A673 (cell line): ENCODE results near the gene VPS72. TPM values are rescaled to one million over a fixed set of nuclear protein-coding genes. Genes with fewer than 3 reads are reported as not detected.

Source experiments
- BruUV-seq: library from RNA; stranded (reverse); fragments of 400-500 nt; replicated peaks from 2 replicates; lab custom pipeline; 2021; lab: Mats Ljungman, UMichigan
- CTCF ChIA-PET: fragments of 300-600 bp; sonication (Branson Sonifier 250); formaldehyde crosslinking; loops from one replicate; lab custom pipeline; 2022; ENCODE audit warnings: antibody characterized with exemption; lab: Charles Lee
- POLR2A ChIA-PET: fragments of 300-600 bp; sonication (Branson Sonifier 250); formaldehyde crosslinking; loops from one replicate; lab custom pipeline; 2022; ENCODE audit warnings: antibody characterized with exemption; ENCODE audit not compliant: low non-redundant PET; lab: Charles Lee
- DNase-seq: peaks from one replicate; pipeline ENCODE4 v3.0.0-alpha.2; 2015; ENCODE audit warnings: low spot score
- H3K27ac ChIP-seq: fragments of 200-600 bp; sonication (generic); 2 replicates; pipeline ENCODE4 v1.5.1; 2016; ENCODE audit warnings: mixed run types, low read depth, mild to moderate bottlenecking, mixed read lengths, antibody characterized with exemption, low read length; ENCODE audit not compliant: poor library complexity, severe bottlenecking
- H3K27me3 ChIP-seq: fragments of 200-600 bp; sonication (generic); replicated peaks from 2 replicates; pipeline ENCODE4 v1.6.1; 2017; ENCODE audit warnings: mixed run types, low read depth, mild to moderate bottlenecking, mixed read lengths, antibody characterized with exemption, low read length; ENCODE audit not compliant: insufficient read depth, poor library complexity
- H3K36me3 ChIP-seq: fragments of 200-600 bp; sonication (generic); 2 replicates; pipeline ENCODE4 v1.6.1; 2016; ENCODE audit warnings: mixed run types, mild to moderate bottlenecking, mixed read lengths, antibody characterized with exemption, low read length; ENCODE audit not compliant: insufficient read depth, poor library complexity, severe bottlenecking
- H3K4me1 ChIP-seq: fragments of 200-600 bp; sonication (generic); 2 replicates; pipeline ENCODE4 v1.6.1; 2017; ENCODE audit warnings: mixed run types, mild to moderate bottlenecking, mixed read lengths, antibody characterized with exemption, low read length; ENCODE audit not compliant: insufficient read depth, poor library complexity, severe bottlenecking
- H3K4me3 ChIP-seq: fragments of 200-600 bp; sonication (generic); 2 replicates; pipeline ENCODE4 v1.5.1; 2016; ENCODE audit warnings: low read depth, mixed run types, mild to moderate bottlenecking, mixed read lengths, low read length; ENCODE audit not compliant: poor library complexity, severe bottlenecking
- H3K9me3 ChIP-seq: fragments of 200-600 bp; sonication (generic); 2 replicates; pipeline ENCODE4 v1.6.1; 2016; ENCODE audit warnings: mixed run types, low read depth, mild to moderate bottlenecking, mixed read lengths, antibody characterized with exemption, low read length; ENCODE audit not compliant: poor library complexity, severe bottlenecking
- CTCF ChIP-seq: fragments of 300-800, 200-600 bp; sonication (generic); conservative IDR thresholded peaks from 2 replicates; pipeline ENCODE4 v1.5.1; 2017; ENCODE audit warnings: low read depth, mild to moderate bottlenecking, antibody characterized with exemption, low read length, moderate library complexity, mixed read lengths
- EZH2 ChIP-seq: fragments of 200-600 bp; sonication (generic); IDR thresholded peaks from 2 replicates; pipeline ENCODE4 v1.6.1; 2017; ENCODE audit warnings: borderline replicate concordance, low read depth, mild to moderate bottlenecking, mixed read lengths, antibody characterized with exemption, low read length; ENCODE audit not compliant: poor library complexity, severe bottlenecking
- intact Hi-C: fragments of 100-400 bp; cut with micrococcal nuclease; formaldehyde crosslinking; loops from one replicate; pipeline ENCODE4 v1.10.0; 2022; ENCODE audit not compliant: unreplicated experiment
- total RNA-seq: library from RNA; stranded (reverse); gene quantifications from 2 replicates; pipeline ENCODE4 v1.2.3, GENCODE V29; 2021

VPS72 gene
- total RNA-seq, 1 experiment from 2014 or later, result 113 TPM

GRCh38 chr1:151167116-151167515 is 22.9 kb downstream of the VPS72 start:
- Histone ChIP-seq H3K27me3 (no peaks in the 10 kb centered on the region), H3K4me3 (peak overlapping the region; percentile 73), H3K9me3 (no peaks in the 10 kb centered on the region), H3K4me1 (peaks cover 13% of the 10 kb centered on the region), H3K36me3 (peaks cover 20% of the 10 kb centered on the region), H3K27ac (no peak overlapping the region)
- DNase-seq, result no peak
- CTCF ChIA-PET, result interaction anchor here (0.9 kb wide), 1 partner anchor 67 kb away, joined by 3 read pairs; no protein-coding TSS in a partner anchor
- TF ChIP-seq CTCF (no peak), EZH2 (no peak)
- BruUV-seq, result no TSS peak
- intact Hi-C loops, result no loop called here
- POLR2A ChIA-PET, result no interaction called here

GRCh38 chr1:151166505-151166956 is 23.5 kb downstream of the VPS72 start:
- Histone ChIP-seq H3K27ac (peak overlapping the region; percentile 81), H3K4me3 (peak overlapping the region; percentile 73), H3K9me3 (no peaks in the 10 kb centered on the region), H3K36me3 (peaks cover 21% of the 10 kb centered on the region), H3K27me3 (no peaks in the 10 kb centered on the region), H3K4me1 (peaks cover 13% of the 10 kb centered on the region)
- POLR2A ChIA-PET, result no interaction called here
- DNase-seq, result peak; percentile 21
- TF ChIP-seq EZH2 (no peak), CTCF (no peak)
- intact Hi-C loops, result no loop called here
- CTCF ChIA-PET, result interaction anchor here (0.5 to 0.9 kb wide), 2 partner anchors 67 to 115 kb away, joined by 3 read pairs; no protein-coding TSS in a partner anchor
- no TSS peak for BruUV-seq

- Histone ChIP-seq H3K4me3 (peak within 1 kb of the TSS; percentile 73), H3K9me3 (no peaks in the 10 kb centered on the region), H3K27me3 (no peaks in the 10 kb centered on the region), H3K4me1 (peaks cover 13% of the 10 kb centered on the region), H3K27ac (peak within 1 kb of the TSS; percentile 81), H3K36me3 (peaks cover 23% of the 10 kb centered on the region)
- ChIA-PET POLR2A (no interaction called here), CTCF (interaction anchor here (0.5 to 1.6 kb wide), 2 partner anchors 66 to 116 kb away, joined by 3 to 9 read pairs; no protein-coding TSS in a partner anchor)
- TSS peak; percentile 77 for BruUV-seq
- intact Hi-C loops, result no loop called here
- TF ChIP-seq EZH2, result no peak
- TF ChIP-seq CTCF, result no peak
- DNase-seq, result peak; percentile 100
Observed at GRCh38 chr1:151165738-151166504, 24.1 kb downstream of the VPS72 start, which contains the start of the genes LYSMD1 and SCNM1. TSS of gene LYSMD1 (minus strand) at chr1:151165902. CDS start at chr1:151165258, 644 bp downstream. TSS of gene SCNM1 (plus strand) at chr1:151166144. CDS start at chr1:151166153, 9 bp downstream.
